ENCODE data around the gene C22orf23. TPM values are rescaled to one million over a fixed set of nuclear protein-coding genes. Genes with fewer than 3 reads are reported as not detected.

Gene C22orf23
- total and polyA plus RNA-seq, 10 of the 15 experiments (the other 5 are each of a cell fraction or from before 2014, with no cell fraction given): 0.04 to 0.38 (median 0.11) TPM; not detected in 5

GRCh38 chr22:37896181-37896592, 57.2 kb downstream of the C22orf23 start (continued):
- no peak for TF ChIP-seq ZBTB4 (CRISPR knock-in tag; IDR thresholded peaks at IDR 0.05)
- no peak for TF ChIP-seq NFYB (IDR thresholded peaks at IDR 0.05; ENCODE audit: insufficient read depth, low read depth, low read length)
- TF ChIP-seq MTA2 (IDR thresholded peaks at IDR 0.05; ENCODE audit: low read depth): no peak
- TF ChIP-seq SREBF1 (IDR thresholded peaks at IDR 0.05; ENCODE audit: low read length): no peak
- TF ChIP-seq CHD2 (IDR thresholded peaks at IDR 0.05; ENCODE audit: borderline replicate concordance, low read depth, low read length): no peak
- no peak for TF ChIP-seq STAT1 (conservative IDR thresholded peaks at IDR 0.05)
- TF ChIP-seq ATF2 (IDR thresholded peaks at IDR 0.05; ENCODE audit: low read length): no peak
- TF ChIP-seq ZBTB11 (CRISPR knock-in tag; IDR thresholded peaks at IDR 0.05): no peak
- TF ChIP-seq MLLT1 (IDR thresholded peaks at IDR 0.05): no peak
- no peak for TF ChIP-seq ZNF274 (IDR thresholded peaks at IDR 0.05; ENCODE audit: insufficient read depth, insufficient read length)
- TF ChIP-seq NKRF (conservative IDR thresholded peaks at IDR 0.05): no peak
- no peak for TF ChIP-seq NR2C2 (IDR thresholded peaks at IDR 0.05; ENCODE audit: borderline replicate concordance, control insufficient read depth, insufficient read length, low read depth)
- TF ChIP-seq BHLHE40 (IDR thresholded peaks at IDR 0.05; ENCODE audit: borderline replicate concordance in 1 of 2, low read depth in 2 of 2, low read length in 1 of 2): no peak; a peak in 1 of 4 replicates
- no peak for TF ChIP-seq KAT2A (conservative IDR thresholded peaks at IDR 0.05; ENCODE audit: control insufficient read depth, low read depth, low read length)
- peak; percentile 48; the same call in 1 of the 2 replicates for TF ChIP-seq FOXK2 (IDR thresholded peaks at IDR 0.05)

Measured in GM12878 (cell line).